GM19025 (cell line): ENCODE results near the gene RALGAPB.

ENCODE experiments used
- ATAC-seq: cut with Tn5 transposase; IDR thresholded peaks from one replicate; pipeline ENCODE4 v1.9.1; 2021; ENCODE audit warnings: mild to moderate bottlenecking, low read depth, moderate library complexity; ENCODE audit not compliant: unreplicated experiment

Gene RALGAPB

DNA sequence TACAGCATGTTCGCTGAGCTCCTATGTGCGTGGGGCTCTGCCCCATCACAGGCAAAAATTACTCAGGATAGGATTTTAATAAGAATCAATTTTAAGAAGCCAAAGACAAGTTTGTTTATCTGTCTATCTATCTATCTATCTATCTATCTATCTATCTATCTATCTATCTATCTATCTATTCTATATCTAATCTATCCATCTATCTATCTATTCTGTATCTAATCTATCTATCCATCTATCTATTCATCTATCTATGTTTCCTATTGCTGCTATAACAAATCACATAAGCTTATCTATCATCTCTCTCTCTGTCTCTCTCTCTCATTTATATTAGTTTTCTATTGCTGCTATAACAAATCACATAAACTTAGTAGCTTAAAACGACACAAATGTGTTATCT lies 130.6 kb downstream of the RALGAPB start:
- ATAC-seq: no peak

- no peak for ATAC-seq
These were observed 132.2 kb downstream of the RALGAPB start for GRCh38 chr20:38604873-38605303.

DNA sequence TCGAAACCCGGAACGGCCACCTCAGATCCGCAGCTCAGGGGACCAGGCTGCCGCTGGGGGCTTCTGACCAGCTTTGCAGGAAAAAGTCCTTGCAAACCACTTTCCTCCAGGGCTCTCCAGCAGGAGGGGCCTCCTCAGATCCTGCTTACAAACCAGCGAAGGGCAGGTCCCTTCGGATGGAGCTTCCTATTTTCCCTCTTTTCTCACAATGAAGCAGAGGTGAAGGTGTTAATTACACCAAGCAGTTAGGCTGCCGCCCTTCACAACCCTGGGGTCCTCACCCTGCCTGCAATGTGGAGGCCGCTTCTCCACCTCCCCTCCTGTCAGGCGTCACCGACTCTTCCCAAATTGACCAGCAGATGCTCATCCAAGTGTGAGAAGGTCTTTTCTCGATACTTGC lies 134.7 kb downstream of the RALGAPB start:
- no peak for ATAC-seq

GRCh38 chr20:38608188-38608587 lies 135.5 kb downstream of the RALGAPB start:
- no peak for ATAC-seq

DNA sequence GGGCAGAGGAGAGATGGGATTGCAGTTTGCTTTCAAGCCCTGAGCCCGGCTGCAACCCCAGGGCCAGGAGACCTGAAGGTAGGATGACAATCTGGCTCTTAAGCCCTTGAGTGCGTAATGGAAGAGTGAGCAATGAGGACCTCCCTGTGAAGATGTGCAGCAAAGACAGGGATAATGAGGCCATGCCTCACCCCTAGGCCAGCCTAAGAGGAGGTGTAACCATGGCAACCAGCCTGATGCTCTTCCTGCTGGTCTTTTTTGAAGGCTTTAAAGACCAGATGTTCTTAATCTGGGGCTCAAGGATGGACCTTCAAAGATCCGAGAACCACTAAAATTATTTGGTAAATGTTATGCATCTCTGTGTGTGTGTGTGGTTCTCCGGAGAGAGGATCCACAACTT lies 137.2 kb downstream of the RALGAPB start:
- ATAC-seq: no peak

GRCh38 chr20:38610521-38610920 lies 137.9 kb downstream of the RALGAPB start:
- no peak for ATAC-seq

DNA sequence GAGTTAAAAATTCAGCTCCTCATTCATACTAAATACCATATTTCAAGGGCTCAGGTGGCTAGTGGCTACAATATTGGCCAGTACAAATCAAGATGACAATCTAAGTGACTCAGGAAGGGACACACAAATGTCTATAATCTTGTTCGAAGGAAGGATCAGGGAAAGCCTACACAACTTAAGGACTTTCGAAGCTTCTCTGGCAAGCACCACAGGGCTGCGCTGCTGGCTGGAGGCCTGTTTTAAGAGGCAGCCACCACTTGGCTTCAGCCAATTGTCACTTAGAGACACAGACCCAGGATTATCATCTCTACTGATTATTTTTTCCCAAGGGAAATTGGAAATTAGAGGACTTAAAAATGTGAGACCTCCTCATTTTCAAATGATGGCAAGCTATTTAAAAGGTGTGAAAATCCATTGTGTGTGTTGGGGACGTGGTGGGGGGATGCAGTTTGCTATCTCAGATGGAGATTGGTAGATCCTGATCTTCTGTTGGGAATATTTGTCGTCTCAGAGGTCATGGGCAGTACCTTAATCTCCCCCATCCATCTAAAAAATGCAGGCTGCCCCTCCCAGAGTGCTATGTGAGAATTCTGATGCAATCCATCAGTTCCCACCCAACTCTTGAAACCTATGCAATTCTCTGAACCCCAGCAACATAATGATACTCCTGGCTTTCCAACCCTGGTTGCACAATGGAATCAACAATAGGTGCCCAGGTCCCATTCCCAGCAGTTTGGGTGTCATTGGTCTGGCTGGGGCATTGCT lies 140.3 kb downstream of the RALGAPB start:
- no peak for ATAC-seq

DNA sequence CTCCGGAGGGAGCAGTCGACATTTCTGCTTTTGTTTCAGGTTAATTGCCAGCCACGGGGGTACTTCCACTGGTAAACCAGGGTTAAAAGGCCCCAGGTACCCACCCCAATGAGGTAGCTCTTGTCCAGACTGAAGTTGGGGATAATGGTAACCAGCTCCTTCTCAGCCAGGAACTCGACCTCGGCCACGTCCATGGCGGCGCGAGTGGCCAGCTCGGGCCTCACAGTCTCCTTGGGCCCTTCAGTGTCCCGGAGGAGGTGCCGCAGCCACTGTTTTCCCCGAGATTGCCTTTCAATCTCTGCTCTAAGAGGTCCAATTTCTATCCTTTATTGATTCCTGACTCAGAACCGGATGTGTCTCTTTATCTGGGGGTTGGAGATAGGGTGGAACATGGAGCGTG lies 142.6 kb downstream of the RALGAPB start:
- ATAC-seq: no peak

- no peak for ATAC-seq
These were observed 143.8 kb downstream of the RALGAPB start for GRCh38 chr20:38616457-38616856.

GRCh38 chr20:38617011-38617829 lies 144.6 kb downstream of the RALGAPB start:
- ATAC-seq: no peak

DNA sequence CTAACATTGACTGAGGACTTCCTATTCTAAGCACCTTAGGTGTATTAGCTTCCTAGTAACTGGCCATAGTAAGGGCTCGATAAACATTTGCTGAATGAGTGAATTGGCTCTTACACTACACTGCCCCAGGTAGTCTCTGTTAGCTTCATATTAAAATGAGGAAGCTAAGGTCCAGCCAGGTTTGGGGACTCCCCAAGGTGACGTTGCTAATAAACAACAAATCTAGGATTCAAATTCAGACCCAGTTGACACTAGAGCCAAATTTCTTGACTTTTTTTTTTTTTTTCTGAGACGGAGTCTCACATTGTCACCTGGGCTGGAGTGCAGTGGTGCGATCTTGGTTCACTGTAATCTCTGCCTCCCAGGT lies 145.2 kb downstream of the RALGAPB start:
- no peak for ATAC-seq

DNA sequence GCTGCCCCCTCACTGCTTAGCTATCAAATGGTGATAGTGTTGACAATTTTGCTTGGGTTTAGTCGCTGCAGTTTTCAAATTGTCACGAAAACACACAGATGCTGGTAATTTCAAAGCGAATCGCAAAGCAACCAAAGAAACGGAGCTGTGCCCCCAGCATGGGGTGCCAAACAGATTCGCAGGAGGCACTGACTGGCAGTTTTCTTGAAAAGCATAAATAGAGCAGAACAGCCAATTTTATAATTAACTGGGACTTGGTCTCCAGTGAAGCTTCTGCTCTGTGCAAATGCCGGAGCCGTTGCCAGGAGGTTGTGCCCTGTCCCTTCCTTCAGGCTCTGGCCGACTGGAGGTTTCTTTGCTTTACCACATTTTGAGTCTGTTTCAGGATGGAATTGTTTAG lies 147.8 kb downstream of the RALGAPB start:
- no peak for ATAC-seq

DNA sequence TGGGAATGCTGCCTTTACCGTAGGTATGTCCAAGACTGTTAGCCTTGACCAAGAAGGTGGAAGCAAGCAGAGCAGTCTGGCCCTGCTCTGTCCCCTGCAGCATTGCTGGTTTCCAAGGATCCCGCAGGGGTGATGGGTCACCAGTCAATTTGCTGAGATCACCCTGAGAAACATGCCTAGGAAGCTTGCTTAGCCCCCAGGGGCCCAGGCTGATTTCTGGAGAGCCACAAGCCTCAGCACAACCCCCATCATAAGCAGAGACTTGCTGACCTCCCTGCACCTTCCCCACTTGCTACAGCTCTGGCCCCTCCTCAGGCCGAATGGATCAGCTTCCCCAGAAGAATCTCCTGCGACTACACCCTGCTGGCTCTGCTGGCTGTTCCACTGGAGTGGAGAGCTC lies 150.4 kb downstream of the RALGAPB start:
- ATAC-seq: no peak

- no peak for ATAC-seq
These were observed 151.4 kb downstream of the RALGAPB start for GRCh38 chr20:38624084-38624483.

- no peak for ATAC-seq
These were observed 153.3 kb downstream of the RALGAPB start for GRCh38 chr20:38625896-38626295.

GRCh38 chr20:38626921-38627659 lies 154.4 kb downstream of the RALGAPB start:
- ATAC-seq: no peak
